ENCODE measurements around the gene PRICKLE1.

The PRICKLE1 gene

DNA sequence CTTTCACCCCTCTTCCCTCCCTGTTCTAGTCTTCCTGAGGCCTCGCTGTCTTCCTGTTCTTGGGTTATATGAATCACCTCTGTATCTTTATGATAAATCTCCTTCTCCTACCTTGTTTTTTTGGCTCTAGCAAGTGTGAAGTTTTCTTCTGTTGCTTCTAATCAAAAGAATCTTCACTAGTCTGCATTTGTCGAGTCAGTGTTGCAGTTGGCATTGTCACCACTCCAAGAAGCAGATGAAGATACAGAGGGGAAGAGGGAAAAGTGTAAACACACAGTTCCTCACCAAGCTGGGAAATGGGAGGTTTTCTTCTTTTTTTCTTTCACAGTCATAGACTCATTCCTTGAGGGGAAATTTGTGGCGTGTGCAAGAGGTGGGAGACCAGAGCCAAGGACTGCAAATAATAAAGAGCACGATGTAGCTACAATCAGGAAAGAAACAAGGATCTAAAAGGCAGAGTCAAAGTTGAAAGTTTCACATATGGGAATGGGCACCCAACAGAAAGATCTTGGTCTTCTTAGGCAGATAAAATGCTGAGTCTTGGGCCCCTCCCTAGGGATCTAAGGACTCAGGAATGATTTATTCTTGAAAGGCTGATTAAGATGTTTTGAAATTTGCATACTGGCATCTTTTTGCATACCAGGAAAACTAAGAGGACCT lies 22.2 kb upstream of the PRICKLE1 start:
- no peak for DNase-seq (ENCODE audit: low spot score)
- ChIA-PET CTCF (interaction anchor here (0.6 kb wide), 1 partner anchor 286 kb away, joined by 3 read pairs; the partner anchor contains the start of gene ZCRB1), POLR2A (ENCODE audit: low non-redundant PET) (no interaction called here)
- H3K27ac ChIP-seq = no peak overlapping the region
- TF ChIP-seq, protein P1, sequence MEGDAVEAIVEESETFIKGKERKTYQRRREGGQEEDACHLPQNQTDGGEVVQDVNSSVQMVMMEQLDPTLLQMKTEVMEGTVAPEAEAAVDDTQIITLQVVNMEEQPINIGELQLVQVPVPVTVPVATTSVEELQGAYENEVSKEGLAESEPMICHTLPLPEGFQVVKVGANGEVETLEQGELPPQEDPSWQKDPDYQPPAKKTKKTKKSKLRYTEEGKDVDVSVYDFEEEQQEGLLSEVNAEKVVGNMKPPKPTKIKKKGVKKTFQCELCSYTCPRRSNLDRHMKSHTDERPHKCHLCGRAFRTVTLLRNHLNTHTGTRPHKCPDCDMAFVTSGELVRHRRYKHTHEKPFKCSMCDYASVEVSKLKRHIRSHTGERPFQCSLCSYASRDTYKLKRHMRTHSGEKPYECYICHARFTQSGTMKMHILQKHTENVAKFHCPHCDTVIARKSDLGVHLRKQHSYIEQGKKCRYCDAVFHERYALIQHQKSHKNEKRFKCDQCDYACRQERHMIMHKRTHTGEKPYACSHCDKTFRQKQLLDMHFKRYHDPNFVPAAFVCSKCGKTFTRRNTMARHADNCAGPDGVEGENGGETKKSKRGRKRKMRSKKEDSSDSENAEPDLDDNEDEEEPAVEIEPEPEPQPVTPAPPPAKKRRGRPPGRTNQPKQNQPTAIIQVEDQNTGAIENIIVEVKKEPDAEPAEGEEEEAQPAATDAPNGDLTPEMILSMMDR (conservative IDR thresholded peaks at IDR 0.05; ENCODE audit: low read depth) = no peak

DNA sequence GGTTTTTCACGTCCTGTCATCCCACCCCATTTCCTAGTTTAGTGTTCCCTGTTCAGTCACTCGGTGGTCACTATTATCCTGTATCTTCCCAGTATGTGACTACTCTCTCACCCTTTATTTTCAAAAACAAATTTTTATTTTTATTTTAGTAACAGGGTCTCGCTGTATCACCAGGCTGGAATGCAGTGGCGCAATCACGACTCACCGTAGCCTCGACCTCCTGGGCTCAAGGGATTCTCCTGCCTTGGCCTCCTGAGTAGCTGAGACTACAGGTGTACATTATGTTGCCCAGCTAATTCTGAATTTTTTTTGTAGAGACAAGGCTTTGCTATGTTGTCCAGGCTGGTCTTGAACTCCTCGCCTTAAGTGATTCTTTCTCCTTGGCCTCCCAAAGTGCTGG lies 20.1 kb upstream of the PRICKLE1 start:
- H3K27ac ChIP-seq = no peak overlapping the region
- no peak for DNase-seq (ENCODE audit: low spot score)
- CTCF ChIA-PET = no interaction called here
- TF ChIP-seq, protein P1 (conservative IDR thresholded peaks at IDR 0.05; ENCODE audit: low read depth) = no peak
- POLR2A ChIA-PET (ENCODE audit: low non-redundant PET) = no interaction called here

DNA sequence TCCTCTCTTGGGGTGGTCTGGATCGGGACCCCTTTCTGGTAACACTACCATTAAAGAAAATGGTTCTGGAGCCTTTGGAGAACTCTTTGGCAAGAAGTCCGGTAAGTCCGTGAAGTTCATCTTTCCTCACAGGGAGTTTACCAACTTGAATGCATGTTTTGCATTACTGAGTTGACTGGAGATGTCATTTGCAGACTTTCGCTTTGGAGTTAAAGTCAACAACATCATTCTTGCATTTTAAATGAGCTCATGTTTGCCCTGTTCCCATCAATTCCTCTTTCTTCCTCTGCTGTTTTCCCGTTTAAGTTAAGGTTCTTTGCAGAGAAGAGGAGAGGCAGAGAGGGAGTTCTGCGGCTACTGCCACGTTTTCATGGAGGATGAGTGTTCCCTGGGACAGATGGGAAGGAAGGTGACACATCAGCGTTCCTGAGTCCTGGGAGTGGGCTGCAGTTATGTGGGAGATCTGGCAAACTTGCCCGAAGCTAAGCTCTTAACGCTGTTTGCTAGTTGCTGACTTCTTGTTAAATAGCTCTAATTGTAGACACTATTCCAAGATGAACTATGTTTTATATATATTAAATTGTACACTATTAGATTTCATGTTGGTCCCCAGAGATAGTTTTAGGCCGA lies 18.8 kb upstream of the PRICKLE1 start:
- TF ChIP-seq, protein P1 (conservative IDR thresholded peaks at IDR 0.05; ENCODE audit: low read depth) = no peak
- CTCF ChIA-PET = no interaction called here
- DNase-seq (ENCODE audit: low spot score) = no peak
- no peak overlapping the region for H3K27ac ChIP-seq
- POLR2A ChIA-PET (ENCODE audit: low non-redundant PET) = no interaction called here

DNA sequence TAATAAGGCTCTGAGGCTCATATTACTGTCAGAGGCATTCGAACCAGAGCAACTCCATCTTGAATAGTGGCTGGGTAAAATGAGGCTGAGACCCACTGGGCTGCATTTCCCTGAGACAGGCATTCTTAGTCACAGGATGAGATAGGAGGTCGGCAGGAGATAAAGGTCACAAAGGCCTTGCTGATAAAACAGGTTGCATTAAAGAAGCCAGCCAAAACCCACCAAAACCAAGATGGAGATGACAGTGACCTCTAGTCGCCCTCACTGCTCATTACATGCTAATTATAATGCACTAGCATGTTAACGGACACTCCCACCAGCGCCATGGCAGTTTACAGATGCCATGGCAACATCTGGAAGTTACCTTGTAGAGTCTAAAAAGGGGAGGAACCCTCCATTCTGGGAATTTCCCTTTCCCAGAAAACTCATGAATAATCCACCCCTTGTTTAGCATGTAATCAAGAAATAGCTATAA lies 18.1 kb upstream of the PRICKLE1 start:
- TF ChIP-seq, protein P1 (conservative IDR thresholded peaks at IDR 0.05; ENCODE audit: low read depth) = no peak
- ChIA-PET POLR2A (ENCODE audit: low non-redundant PET) (no interaction called here), CTCF (interaction anchor here (0.7 kb wide), 1 partner anchor 490 kb away, joined by 5 read pairs; no protein-coding TSS in a partner anchor)
- DNase-seq (ENCODE audit: low spot score) = no peak
- H3K27ac ChIP-seq = no peak overlapping the region

DNA sequence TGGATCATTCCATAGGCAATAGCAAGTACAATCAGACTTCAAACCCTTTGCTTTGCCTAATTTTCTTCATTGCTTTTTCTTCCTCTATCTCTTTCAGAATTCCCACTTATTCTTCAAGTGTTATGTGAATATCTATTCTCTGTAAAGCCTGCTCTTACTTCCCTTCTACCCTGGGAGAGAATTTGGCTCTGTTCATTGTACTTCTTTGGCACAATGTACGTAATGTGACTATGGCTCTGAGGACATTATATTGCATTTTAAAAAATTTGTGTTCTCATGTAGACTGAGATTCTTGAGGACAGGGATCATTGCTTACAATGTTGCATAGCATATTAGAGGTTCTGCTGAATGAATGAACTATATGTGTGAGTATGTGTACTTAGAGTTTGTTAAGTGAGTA lies 16.9 kb upstream of the PRICKLE1 start:
- no peak for DNase-seq (ENCODE audit: low spot score)
- CTCF ChIA-PET = no interaction called here
- no peak overlapping the region for H3K27ac ChIP-seq
- TF ChIP-seq, protein P1 (conservative IDR thresholded peaks at IDR 0.05; ENCODE audit: low read depth) = no peak
- POLR2A ChIA-PET (ENCODE audit: low non-redundant PET) = no interaction called here

DNA sequence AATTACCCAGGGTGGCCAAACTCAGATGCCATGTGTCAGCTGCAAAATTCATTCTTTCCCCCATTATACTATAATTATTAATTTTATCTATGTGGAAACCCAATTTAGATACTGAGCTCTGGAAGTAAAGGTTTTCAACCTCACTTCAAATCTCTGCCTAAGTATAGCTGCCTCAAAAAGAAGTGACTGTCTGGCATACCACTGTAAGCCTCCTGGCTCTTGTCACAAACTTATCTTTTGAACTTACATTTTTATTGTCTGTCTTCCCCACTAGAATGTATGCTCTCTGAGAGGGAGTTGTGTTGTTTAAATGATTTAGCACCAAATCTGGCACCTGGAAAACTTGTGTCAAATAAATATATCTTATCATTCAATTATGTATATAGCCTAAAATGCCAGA lies 16.1 kb upstream of the PRICKLE1 start:
- ChIA-PET CTCF (interaction anchor here (0.6 kb wide), 1 partner anchor 11 kb away, joined by 3 read pairs; no protein-coding TSS in a partner anchor), POLR2A (ENCODE audit: low non-redundant PET) (no interaction called here)
- no peak overlapping the region for H3K27ac ChIP-seq
- no peak for DNase-seq (ENCODE audit: low spot score)
- TF ChIP-seq, protein P1 (conservative IDR thresholded peaks at IDR 0.05; ENCODE audit: low read depth) = no peak

All from RWPE1 (cell line).